GM21717 (cell line): ENCODE measurements around the gene GRK5.

ENCODE experiments used
- ATAC-seq: cut with Tn5 transposase; IDR thresholded peaks from one replicate; pipeline ENCODE4 v1.9.1; 2021; ENCODE audit warnings: mild to moderate bottlenecking, moderate library complexity; ENCODE audit not compliant: unreplicated experiment

Gene GRK5

GRCh38 chr10:119292968-119293760 is 85.8 kb downstream of the GRK5 start:
- ATAC-seq: no peak

- ATAC-seq: no peak
Observed at GRCh38 chr10:119296703-119297102, 89.3 kb downstream of the GRK5 start.

GRCh38 chr10:119297207-119297968 is 90.0 kb downstream of the GRK5 start:
- no peak for ATAC-seq

GRCh38 chr10:119298810-119299209 is 91.4 kb downstream of the GRK5 start:
- no peak for ATAC-seq

GRCh38 chr10:119299531-119299930 is 92.2 kb downstream of the GRK5 start:
- no peak for ATAC-seq

GRCh38 chr10:119301397-119301796 is 94.0 kb downstream of the GRK5 start:
- ATAC-seq: peak; percentile 30

GRCh38 chr10:119302172-119302571 is 94.8 kb downstream of the GRK5 start:
- ATAC-seq: no peak

- no peak for ATAC-seq
Observed at GRCh38 chr10:119302591-119303253, 95.4 kb downstream of the GRK5 start.

- ATAC-seq: no peak
Observed at GRCh38 chr10:119303886-119304285, 96.5 kb downstream of the GRK5 start.

- no peak for ATAC-seq
Observed at GRCh38 chr10:119304541-119304940, 97.2 kb downstream of the GRK5 start.

- ATAC-seq: peak; percentile 42
Observed at GRCh38 chr10:119305860-119306513, 98.6 kb downstream of the GRK5 start.

- ATAC-seq: peak; percentile 77
Observed at GRCh38 chr10:119306514-119306951, 99.2 kb downstream of the GRK5 start.

- ATAC-seq: no peak
Observed at GRCh38 chr10:119306986-119307392, 99.6 kb downstream of the GRK5 start.

GRCh38 chr10:119308089-119308488 is 100.7 kb downstream of the GRK5 start:
- no peak for ATAC-seq

- no peak for ATAC-seq
Observed at GRCh38 chr10:119308551-119309422, 101.4 kb downstream of the GRK5 start.

GRCh38 chr10:119309423-119309770 is 102.0 kb downstream of the GRK5 start:
- peak; percentile 19 for ATAC-seq

- ATAC-seq: no peak
Observed at GRCh38 chr10:119310806-119311205, 103.4 kb downstream of the GRK5 start.

- no peak for ATAC-seq
Observed at GRCh38 chr10:119312241-119312640, 104.9 kb downstream of the GRK5 start.

GRCh38 chr10:119313024-119313423 is 105.7 kb downstream of the GRK5 start:
- ATAC-seq: no peak

GRCh38 chr10:119313644-119314043 is 106.3 kb downstream of the GRK5 start:
- peak; percentile 74 for ATAC-seq
